HG03095 (cell line): ENCODE results near the gene LRRIQ3.
"Not testable (repeated sequence)": the region's sequence is repeated elsewhere in the genome, so short reads cannot be mapped to it uniquely, and the experiment has no call there.

Source experiments
- ATAC-seq: cut with Tn5 transposase; IDR thresholded peaks from one replicate; pipeline ENCODE4 v1.9.1; 2021; ENCODE audit warnings: moderate library complexity; ENCODE audit not compliant: unreplicated experiment

Gene LRRIQ3

DNA sequence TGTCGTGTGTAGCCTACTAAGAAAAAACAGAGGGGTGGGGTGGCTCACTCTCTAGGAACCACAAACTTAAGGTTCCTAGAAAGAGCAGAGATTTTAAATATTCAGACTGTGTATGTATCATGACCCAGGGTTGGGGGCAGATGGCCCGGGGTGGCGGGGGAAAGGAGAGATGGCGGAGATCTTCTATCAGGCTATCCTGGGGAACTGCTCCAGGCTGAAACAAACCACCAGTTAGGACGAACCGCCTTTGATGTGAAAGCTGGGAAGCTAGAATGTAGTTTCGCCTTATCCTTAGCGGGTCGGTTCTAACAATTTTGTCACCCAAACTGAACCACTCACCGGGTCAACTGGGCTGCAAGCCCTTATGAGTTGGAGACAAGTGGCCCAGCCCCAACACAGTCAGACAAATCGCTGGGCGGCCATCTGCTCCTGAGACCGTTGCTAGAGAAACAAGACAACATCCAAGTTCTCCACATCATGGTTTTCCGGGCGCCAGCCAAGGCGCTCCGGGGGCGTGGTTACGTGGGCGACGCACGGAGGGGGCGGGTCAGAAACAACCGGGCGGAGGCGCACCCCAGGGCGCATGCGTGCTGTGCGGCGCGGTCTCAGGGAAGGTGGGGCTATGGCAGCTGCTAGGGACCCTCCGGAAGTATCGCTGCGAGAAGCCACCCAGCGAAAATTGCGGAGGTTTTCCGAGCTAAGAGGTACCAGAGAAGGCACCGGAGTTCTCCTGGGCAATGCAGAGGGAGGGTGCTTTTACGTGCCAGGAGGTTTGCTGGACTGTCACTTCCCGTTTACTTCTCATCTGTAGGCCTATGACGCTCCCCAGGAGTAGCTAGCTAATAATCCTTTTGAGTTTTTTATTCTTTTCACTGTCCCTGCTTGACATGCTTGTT is at the start of gene LRRIQ3, which contains the start of gene FPGT:
LRRIQ3 (minus strand) TSS at position 520 of the 896 bp plus-strand sequence. CDS start 14,492 bp downstream, outside the sequence.
FPGT (plus strand) TSS at position 586 of the 896 bp plus-strand sequence; CDS start at position 623, 37 bp downstream.
- ATAC-seq = peak; percentile 92

GRCh38 chr1:74246315-74246714 is 48.3 kb upstream of the LRRIQ3 start:
- no peak for ATAC-seq

GRCh38 chr1:74245168-74245772 is 47.3 kb upstream of the LRRIQ3 start:
- ATAC-seq = no peak

GRCh38 chr1:74237787-74238186 is 39.8 kb upstream of the LRRIQ3 start:
- no peak for ATAC-seq

GRCh38 chr1:74237035-74237434 is 39.1 kb upstream of the LRRIQ3 start:
- ATAC-seq = no peak

- ATAC-seq = no peak
Measured at GRCh38 chr1:74236440-74236839, 38.5 kb upstream of the LRRIQ3 start.

DNA sequence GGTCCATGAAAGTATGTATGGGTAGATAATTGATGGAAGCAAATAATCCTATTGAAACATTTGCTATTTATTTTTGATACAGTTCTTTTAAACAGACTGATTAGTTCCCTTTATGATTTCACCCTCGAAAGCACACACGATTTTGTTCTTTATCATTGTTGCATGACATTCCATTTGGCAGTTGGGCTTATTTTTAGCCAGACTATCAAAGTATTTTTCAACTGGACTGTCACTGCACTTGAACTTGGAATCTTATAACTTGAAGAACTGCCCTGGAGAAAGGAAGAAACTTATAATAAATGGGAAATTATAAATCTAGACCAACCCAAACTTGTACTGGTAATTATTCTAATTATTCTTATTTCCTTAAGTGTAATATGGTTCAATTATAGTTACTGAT is 37.2 kb upstream of the LRRIQ3 start, which contains the start of gene TNNI3K:
TNNI3K (plus strand) TSS at position 235 of the 400 bp plus-strand sequence; CDS start at position 300, 65 bp downstream.
- ATAC-seq = no peak

DNA sequence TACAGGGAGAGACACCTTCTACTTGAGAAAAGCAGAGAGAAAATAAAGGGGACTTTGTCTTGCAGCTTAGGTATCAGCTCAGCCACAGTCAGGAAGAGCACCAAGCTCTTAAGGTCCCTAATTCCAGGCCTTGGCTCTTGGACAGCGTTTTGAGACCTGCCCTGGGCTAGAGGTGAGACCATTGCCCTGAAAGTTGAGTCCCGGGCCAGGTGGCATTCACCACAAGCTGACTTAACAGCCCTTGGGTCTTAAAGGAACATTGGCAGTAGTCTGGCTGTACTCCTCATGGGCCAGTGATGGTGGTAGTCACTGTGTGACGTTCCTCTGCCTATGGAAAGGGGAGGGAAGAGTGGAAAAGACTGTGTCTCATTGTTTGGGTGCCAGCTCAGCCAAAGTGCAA is 25.5 kb upstream of the LRRIQ3 start:
- no peak for ATAC-seq

GRCh38 chr1:74222701-74223100 is 24.7 kb upstream of the LRRIQ3 start:
- no peak for ATAC-seq

DNA sequence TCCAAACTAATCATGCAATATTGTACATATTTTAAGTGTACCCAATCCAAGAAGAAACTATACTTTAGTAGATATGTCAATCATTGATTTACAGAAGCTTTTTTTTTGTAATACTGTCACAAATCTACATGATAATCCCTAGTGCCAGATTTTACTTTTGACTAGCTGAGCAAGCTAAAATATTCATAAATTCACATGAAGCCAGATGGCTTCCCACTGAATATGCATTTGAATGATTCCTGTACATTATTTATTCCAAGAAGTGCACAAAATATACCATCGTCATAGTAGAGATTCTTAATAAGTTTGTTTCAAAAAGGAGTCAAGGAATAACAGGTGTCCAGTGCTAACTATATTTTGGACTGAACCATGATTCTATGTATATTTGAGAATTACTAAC is 17.3 kb upstream of the LRRIQ3 start:
- ATAC-seq = no peak

GRCh38 chr1:74205266-74205665 is 7.3 kb upstream of the LRRIQ3 start:
- ATAC-seq = no peak

GRCh38 chr1:74199504-74199903 is 1.5 kb upstream of the LRRIQ3 start:
- no peak for ATAC-seq

GRCh38 chr1:74197255-74197654 is 721 bp downstream of the LRRIQ3 start:
- peak; percentile 19 for ATAC-seq

DNA sequence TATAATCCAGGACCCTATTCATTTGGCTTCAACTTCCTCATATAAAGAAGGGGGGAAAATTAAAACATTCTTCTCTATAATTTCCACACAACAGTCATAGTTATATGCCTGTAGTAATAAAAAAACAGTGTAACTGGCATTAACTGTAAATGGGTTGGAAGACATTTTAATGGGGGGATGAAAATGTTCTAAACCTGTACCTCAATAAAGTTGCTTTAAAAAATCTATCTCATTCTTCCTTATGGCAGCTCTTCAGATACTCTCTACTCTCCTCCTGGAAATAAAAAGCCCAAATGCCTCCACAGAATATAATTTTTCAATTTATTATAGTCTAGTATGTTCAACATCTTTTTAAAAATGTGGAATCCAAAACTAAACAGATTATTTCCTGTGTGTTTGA is 2.6 kb downstream of the LRRIQ3 start:
- no peak for ATAC-seq

GRCh38 chr1:74193908-74194307 is 4.1 kb downstream of the LRRIQ3 start:
- no peak for ATAC-seq

GRCh38 chr1:74180490-74180889 is 17.5 kb downstream of the LRRIQ3 start:
- no peak for ATAC-seq

GRCh38 chr1:74174423-74174822 is 23.6 kb downstream of the LRRIQ3 start:
- ATAC-seq = not testable (repeated sequence)

DNA sequence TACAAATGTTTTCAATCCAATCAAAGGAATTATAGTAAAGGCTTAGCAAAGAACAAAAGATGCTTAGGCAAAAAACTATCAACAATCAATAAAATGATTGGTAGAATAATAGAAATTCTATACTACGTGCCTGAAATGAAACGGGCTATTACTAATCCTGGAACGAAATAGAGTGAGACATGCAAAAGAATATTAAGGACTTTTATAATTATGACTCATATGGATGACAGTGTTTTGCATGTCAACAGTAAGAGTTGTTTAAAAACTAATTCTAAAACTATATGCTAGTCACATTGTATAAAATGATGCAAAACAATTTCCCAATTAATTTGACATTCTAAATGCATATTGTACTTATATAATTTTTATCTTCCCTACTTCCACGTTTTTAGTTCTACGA is 35.6 kb downstream of the LRRIQ3 start:
- ATAC-seq = no peak

- no peak for ATAC-seq
Measured at GRCh38 chr1:74161497-74161896, 36.5 kb downstream of the LRRIQ3 start.

DNA sequence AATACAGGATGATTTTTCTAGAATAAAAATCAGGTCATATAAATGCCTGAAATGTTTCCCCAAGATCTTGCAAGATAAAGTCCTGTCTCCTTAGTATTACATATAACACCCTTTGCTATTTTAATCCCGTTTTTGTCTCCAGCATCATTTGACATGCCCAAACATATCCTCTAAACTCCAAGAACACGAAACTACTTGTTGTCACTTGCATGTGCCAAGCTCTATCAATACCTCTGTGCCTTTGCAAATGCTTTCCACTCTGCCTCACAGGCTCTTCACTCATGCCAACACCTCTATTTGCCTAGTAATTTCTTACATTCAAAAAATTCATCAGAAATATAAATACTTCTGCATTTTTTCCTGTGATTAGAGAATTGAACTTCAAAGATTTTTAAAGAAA is 37.9 kb downstream of the LRRIQ3 start:
- ATAC-seq = no peak

DNA sequence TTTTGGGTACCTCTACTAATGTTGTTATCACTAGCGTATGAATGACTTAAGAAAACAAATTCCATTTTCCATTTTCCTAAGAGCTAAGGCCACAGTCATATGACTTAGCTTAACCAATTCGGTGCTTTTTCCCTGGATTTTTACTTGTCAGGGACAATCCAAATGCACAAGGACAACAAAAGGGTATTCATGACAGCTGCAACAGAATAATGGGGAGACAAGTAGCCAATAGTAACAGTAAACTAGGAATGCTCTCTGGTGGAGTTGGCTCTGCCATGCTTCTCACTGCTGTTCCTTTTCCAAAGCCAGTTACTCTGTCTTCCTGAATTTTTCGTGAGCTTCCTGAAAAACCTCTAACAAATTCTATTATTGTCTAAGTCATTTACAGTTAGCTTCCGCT is 52.9 kb downstream of the LRRIQ3 start:
- no peak for ATAC-seq

DNA sequence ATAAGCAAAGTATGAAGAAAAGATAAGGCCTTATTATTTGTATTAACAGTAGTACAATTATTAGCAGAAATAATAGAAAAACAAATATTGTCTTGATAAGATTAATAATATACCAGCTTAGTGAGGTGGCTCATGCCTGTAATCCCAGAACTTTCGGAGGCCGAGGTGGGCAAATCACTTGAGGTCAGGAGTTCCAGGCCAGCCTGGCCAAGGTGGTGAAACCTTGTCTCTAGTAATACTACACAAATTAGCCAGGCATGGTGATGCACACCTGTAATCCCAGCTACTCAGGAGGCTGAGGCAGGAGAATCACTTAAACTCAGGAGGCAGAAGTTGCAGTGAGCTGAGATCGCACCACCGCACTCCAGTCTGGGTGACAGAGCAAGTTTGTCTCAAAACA is 80.6 kb downstream of the LRRIQ3 start:
- not testable (repeated sequence) for ATAC-seq
